Lower leg skin (tissue), 4 donors: ENCODE data around the gene DNAJC28. TPM values are rescaled to one million over a fixed set of nuclear protein-coding genes. Genes with fewer than 3 reads are reported as not detected.

Experiments used
- DNase-seq, 2 donors: peaks; one replicate each; pipeline ENCODE4 v3.0.0-alpha.2; 2019; ENCODE audit warnings: low spot score in 2 of 2
- H3K4me3 ChIP-seq: fragments of 200-600 bp; sonication (generic); 2 replicates; pipeline ENCODE4 v1.5.1; 2017; ENCODE audit warnings: mild to moderate bottlenecking, low read depth; ENCODE audit not compliant: poor library complexity, severe bottlenecking
- CTCF ChIP-seq, 3 donors: fragments of 450-650 bp; IDR thresholded peaks; one replicate each; pipeline ENCODE4 v1.5.1; 2016; ENCODE audit warnings: antibody characterized with exemption in 3 of 3, mild to moderate bottlenecking in 3 of 3, moderate library complexity in 2 of 3
- POLR2A ChIP-seq, 2 donors: fragments of 450-650 bp; IDR thresholded peaks; one replicate each; pipeline ENCODE4 v1.6.1; 2016 to 2017; ENCODE audit warnings: antibody characterized with exemption in 2 of 2, mild to moderate bottlenecking in 1 of 2, moderate library complexity in 1 of 2
- WGBS, 2 donors: methylation state at CpG; one replicate each; pipeline ENCODE4 v1.1.5; 2018; 5-methylcytosine and 5-hydroxymethylcytosine counted together
- intact Hi-C: fragments of 100-400 bp; cut with DNase I; formaldehyde crosslinking; loops from one replicate; pipeline ENCODE4 v1.15.0; 2023; ENCODE audit warnings: low total_unique reads
- total RNA-seq, 4 donors: library from RNA; depleted of rRNA; stranded (reverse); fragments of >200 nt; gene quantifications; one replicate each; pipeline ENCODE4 v1.1.0, GENCODE V29; 2016

The DNAJC28 gene
- total RNA-seq, 4 donors from 2014 or later: 0.08 to 2.3 (median 0.40) TPM

- TF ChIP-seq POLR2A (IDR thresholded peaks at IDR 0.05): no peak
- TF ChIP-seq CTCF (IDR thresholded peaks at IDR 0.05): no peak
- intact Hi-C loops: no loop called here
- H3K4me3 ChIP-seq: no peak overlapping the region
- no peak for DNase-seq
- WGBS, 2 donors: 88 to 89% methylated on average over 3 of the region's 3 CpGs
These were observed 39.5 kb upstream of the DNAJC28 start for GRCh38 chr21:33531007-33531406.

GRCh38 chr21:33522953-33523349 lies 31.4 kb upstream of the DNAJC28 start:
- no peak for TF ChIP-seq CTCF (IDR thresholded peaks at IDR 0.05)
- TF ChIP-seq POLR2A (IDR thresholded peaks at IDR 0.05): no peak
- intact Hi-C loops: no loop called here
- no peak for DNase-seq
- WGBS, 2 donors: 77 to 82% methylated on average over 1 of the region's 1 CpG
- no peak overlapping the region for H3K4me3 ChIP-seq

- 87 to 93% methylated on average over 5 of the region's 5 CpGs for WGBS, 2 donors
- intact Hi-C loops: no loop called here
- no peak overlapping the region for H3K4me3 ChIP-seq
- TF ChIP-seq CTCF (IDR thresholded peaks at IDR 0.05) (no peak), POLR2A (IDR thresholded peaks at IDR 0.05) (no peak)
- DNase-seq: no peak
These were observed 30.9 kb upstream of the DNAJC28 start for GRCh38 chr21:33522297-33522952.

- 95 to 96% methylated on average over 4 of the region's 4 CpGs for WGBS, 2 donors
- intact Hi-C loops: no loop called here
- no peak overlapping the region for H3K4me3 ChIP-seq
- DNase-seq: no peak
- TF ChIP-seq POLR2A (IDR thresholded peaks at IDR 0.05) (no peak), CTCF (IDR thresholded peaks at IDR 0.05) (no peak)
These were observed 27.4 kb upstream of the DNAJC28 start for GRCh38 chr21:33518899-33519298.

- TF ChIP-seq CTCF (IDR thresholded peaks at IDR 0.05) (no peak), POLR2A (IDR thresholded peaks at IDR 0.05) (no peak)
- no peak for DNase-seq
- H3K4me3 ChIP-seq: no peak overlapping the region
- 95 to 98% methylated on average over 2 of the region's 2 CpGs for WGBS, 2 donors
- intact Hi-C loops: no loop called here
These were observed 22.7 kb upstream of the DNAJC28 start for GRCh38 chr21:33514229-33514628.

- no peak for TF ChIP-seq CTCF (IDR thresholded peaks at IDR 0.05)
- TF ChIP-seq POLR2A (IDR thresholded peaks at IDR 0.05): no peak
- WGBS, 2 donors: 95 to 97% methylated on average over 3 of the region's 3 CpGs
- H3K4me3 ChIP-seq: no peak overlapping the region
- intact Hi-C loops: no loop called here
- DNase-seq: no peak
These were observed 21.0 kb upstream of the DNAJC28 start for GRCh38 chr21:33512481-33512880.
